Measurements from ENCODE around the gene NOS3.

Gene NOS3

DNA sequence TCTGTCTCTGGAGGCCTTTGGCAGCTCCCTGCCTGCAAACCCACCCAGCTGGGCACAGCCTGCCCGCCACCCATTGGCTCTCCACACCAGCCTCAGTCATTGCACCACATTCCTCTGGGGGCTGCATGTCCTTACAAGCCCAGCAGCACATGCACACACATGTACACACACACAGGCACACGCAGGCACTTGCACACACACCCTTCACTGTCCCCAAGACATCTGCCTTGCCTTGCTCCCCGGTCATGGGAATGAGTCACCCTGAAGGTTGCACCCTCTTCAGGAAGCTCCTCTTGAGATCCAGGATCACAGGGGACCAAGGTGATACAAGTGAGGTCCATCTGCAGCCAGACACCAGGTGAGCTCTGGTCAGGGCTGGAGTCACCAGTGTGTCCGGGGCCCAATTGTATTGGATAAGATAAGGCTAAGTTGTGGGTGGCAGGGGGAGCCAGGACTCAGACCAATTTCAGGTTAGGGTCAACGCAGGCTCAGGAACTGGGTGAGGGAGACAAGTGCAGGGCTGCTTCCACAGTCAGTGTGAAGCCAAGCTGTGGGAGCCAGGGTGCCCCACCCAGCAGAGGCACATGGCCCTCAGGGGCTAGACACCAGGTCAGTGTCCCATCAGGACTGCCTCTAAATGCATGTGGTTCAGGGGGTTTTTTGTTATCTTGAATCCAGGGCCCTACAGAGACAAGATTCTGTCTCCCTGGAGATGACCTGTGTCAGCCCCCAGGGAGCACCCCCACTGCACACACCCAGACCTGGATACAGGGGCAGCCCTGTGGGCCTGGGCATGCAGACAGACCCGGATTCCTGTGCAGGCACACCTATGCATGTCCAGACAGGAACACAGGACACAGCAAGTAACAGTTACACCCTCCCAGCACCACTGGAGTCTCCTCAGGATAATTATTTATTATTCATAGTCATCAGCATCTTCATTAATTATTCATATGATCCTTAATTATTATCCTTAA is 46.5 kb upstream of the NOS3 start:
- TF ChIP-seq CTCF (IDR thresholded peaks at IDR 0.05; ENCODE audit: insufficient read depth, low read length, poor library complexity, severe bottlenecking): no peak
- H3K36me3 ChIP-seq (ENCODE audit: control insufficient read depth, insufficient read depth, low read length): no peaks in the 10 kb centered on the region
- H3K27me3 ChIP-seq (replicated peaks; ENCODE audit: control insufficient read depth, insufficient read depth, low read length): no peaks in the 10 kb centered on the region; the same call in 1 of the 2 replicates
- DNase-seq (ENCODE audit: extremely low read depth, insufficient read length): no peak
- H3K4me3 ChIP-seq (replicated peaks; ENCODE audit: low read depth, low read length): no peak overlapping the region

GRCh38 chr7:150945171-150945852 is 45.5 kb upstream of the NOS3 start:
- H3K27me3 ChIP-seq (replicated peaks; ENCODE audit: control insufficient read depth, insufficient read depth, low read length): no peaks in the 10 kb centered on the region; the same call in 1 of the 2 replicates
- no peaks in the 10 kb centered on the region for H3K36me3 ChIP-seq (ENCODE audit: control insufficient read depth, insufficient read depth, low read length)
- DNase-seq (ENCODE audit: extremely low read depth, insufficient read length): no peak
- TF ChIP-seq CTCF (IDR thresholded peaks at IDR 0.05; ENCODE audit: insufficient read depth, low read length, poor library complexity, severe bottlenecking): no peak
- H3K4me3 ChIP-seq (replicated peaks; ENCODE audit: low read depth, low read length): no peak overlapping the region

GRCh38 chr7:150945853-150946420 is 44.9 kb upstream of the NOS3 start:
- Histone ChIP-seq H3K36me3 (ENCODE audit: control insufficient read depth, insufficient read depth, low read length) (no peaks in the 10 kb centered on the region), H3K27me3 (replicated peaks; ENCODE audit: control insufficient read depth, insufficient read depth, low read length) (no peaks in the 10 kb centered on the region; the same call in 1 of the 2 replicates), H3K4me3 (replicated peaks; ENCODE audit: low read depth, low read length) (no peak overlapping the region)
- TF ChIP-seq CTCF (IDR thresholded peaks at IDR 0.05; ENCODE audit: insufficient read depth, low read length, poor library complexity, severe bottlenecking): no peak
- DNase-seq (ENCODE audit: extremely low read depth, insufficient read length): no peak

DNA sequence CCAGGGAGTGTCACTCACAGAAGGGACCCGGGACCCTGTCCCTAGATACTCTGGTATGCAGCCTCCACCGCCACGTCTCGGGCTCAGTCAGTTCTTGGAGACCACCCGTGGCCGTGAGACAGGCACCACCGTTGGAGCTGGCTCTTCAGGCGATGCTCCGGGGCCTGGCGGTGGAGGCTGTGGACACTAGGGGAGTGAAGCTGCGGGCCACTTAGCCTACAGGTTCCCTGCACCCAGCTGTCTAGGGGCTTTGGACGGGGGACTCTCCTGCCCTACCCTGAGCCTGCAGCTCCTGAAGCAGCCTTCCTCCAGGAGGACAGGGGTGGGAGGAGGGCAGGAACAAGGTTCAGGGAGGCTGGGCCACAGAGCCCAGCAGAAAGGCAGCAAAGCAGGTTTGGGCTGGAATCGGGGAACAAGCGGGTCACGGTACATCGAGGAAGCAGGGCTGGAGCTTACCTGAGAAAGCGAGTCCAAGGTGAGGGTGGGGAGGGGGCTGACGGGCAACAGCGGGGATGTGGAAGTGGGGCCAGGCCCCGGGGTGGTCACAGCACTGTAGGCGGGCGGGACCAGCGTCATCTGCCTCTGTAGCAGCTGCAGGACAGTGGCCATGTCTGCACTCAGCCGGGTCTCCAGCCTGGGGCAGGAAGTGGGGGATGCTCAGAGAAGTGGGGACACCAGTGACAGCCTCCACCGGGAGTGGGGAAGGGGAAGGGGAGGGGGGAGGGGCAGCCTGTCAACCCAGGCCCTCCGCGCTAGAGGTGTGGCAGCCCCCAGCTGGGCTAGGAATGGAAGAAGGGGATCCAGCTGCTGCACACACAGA is 44.2 kb upstream of the NOS3 start:
- H3K36me3 ChIP-seq (ENCODE audit: control insufficient read depth, insufficient read depth, low read length): no peaks in the 10 kb centered on the region
- no peak overlapping the region for H3K4me3 ChIP-seq (replicated peaks; ENCODE audit: low read depth, low read length)
- H3K27me3 ChIP-seq (replicated peaks; ENCODE audit: control insufficient read depth, insufficient read depth, low read length): no peaks in the 10 kb centered on the region; the same call in 1 of the 2 replicates
- no peak for DNase-seq (ENCODE audit: extremely low read depth, insufficient read length)
- no peak for TF ChIP-seq CTCF (IDR thresholded peaks at IDR 0.05; ENCODE audit: insufficient read depth, low read length, poor library complexity, severe bottlenecking)

DNA sequence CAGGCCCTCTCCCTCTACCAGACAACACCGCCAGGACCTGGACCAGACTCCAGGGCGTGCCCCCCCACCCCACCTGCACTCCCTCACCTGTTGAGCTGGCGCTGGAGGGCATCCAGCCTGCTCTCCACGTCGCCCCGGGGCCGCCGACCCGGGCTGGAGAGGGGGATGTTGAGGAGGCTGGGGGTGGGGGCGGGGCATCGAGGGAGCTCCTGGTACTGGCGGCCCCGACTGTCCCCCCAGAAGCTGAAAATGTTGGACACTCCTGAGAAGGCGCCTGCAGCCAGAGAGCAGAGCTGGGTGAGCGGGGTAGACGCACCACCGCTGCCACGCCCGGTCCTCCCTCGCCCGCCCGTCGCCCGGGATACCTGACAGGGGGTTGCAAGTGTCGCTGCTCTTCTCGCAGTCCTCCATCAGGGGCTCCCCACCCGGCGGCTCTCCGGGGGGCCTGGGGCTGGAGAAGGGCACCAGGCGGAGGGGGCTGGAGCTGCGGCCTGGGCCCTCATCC is 43.5 kb upstream of the NOS3 start:
- Histone ChIP-seq H3K36me3 (ENCODE audit: control insufficient read depth, insufficient read depth, low read length) (no peaks in the 10 kb centered on the region), H3K4me3 (replicated peaks; ENCODE audit: low read depth, low read length) (no peak overlapping the region), H3K27me3 (replicated peaks; ENCODE audit: control insufficient read depth, insufficient read depth, low read length) (no peaks in the 10 kb centered on the region; the same call in 1 of the 2 replicates)
- no peak for TF ChIP-seq CTCF (IDR thresholded peaks at IDR 0.05; ENCODE audit: insufficient read depth, low read length, poor library complexity, severe bottlenecking)
- no peak for DNase-seq (ENCODE audit: extremely low read depth, insufficient read length)

Measured in GM06990 (cell line).